IPS DF 6.9 (cell line): Measurements from ENCODE around the gene GPR52.

Experiments
- DNase-seq: peaks from one replicate; pipeline ENCODE4 v3.0.0-alpha.2; 2013; ENCODE audit warnings: low read depth, low spot score
- H3K27ac ChIP-seq: one replicate; pipeline ENCODE4 v1.5.1; 2013; ENCODE audit warnings: low read length, control low read depth
- H3K27me3 ChIP-seq: 2 replicates; pipeline ENCODE4 v1.6.1; 2013; ENCODE audit warnings: mild to moderate bottlenecking, low read length; ENCODE audit not compliant: control insufficient read depth, insufficient read depth
- H3K36me3 ChIP-seq: 2 replicates; pipeline ENCODE4 v1.6.1; 2013; ENCODE audit warnings: low read length; ENCODE audit not compliant: control insufficient read depth, insufficient read depth
- H3K4me1 ChIP-seq: 2 replicates; pipeline ENCODE4 v1.6.1; 2013; ENCODE audit warnings: low read length; ENCODE audit not compliant: control insufficient read depth, insufficient read depth
- H3K4me3 ChIP-seq: 2 replicates; pipeline ENCODE4 v1.5.1; 2013; ENCODE audit warnings: mild to moderate bottlenecking, low read length
- H3K9me3 ChIP-seq: 2 replicates; pipeline ENCODE4 v1.6.1; 2013; ENCODE audit warnings: low read length, inconsistent platforms; ENCODE audit not compliant: control insufficient read depth, insufficient read depth
- WGBS: extraction: QIAGEN DNeasy Blood & Tissue Kit; methylation state at CpG from one replicate; pipeline ENCODE4 v1.1.7; 2013; ENCODE audit warnings: mixed read lengths, missing lambda C conversion rate; ENCODE audit not compliant: insufficient read length, insufficient coverage; 5-methylcytosine and 5-hydroxymethylcytosine counted together

The GPR52 gene

DNA sequence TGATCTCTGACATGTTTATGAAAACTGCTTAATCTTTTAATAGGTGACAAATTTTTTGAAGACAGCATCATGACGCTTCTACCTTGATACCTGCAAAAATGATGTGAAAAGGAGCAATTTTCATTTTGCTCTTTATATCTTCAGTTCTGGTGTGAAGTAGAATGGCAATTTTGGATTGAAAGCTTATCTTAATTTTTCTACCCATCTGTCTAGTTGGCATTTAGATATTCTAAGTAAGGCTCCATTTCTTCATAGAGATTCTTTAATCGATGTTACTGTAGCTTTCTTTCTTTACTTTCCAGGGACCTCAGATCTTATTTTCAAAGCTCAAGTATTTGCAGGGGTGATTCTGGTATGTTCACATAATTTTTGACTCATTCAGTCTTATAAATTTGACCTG lies 32.3 kb upstream of the GPR52 start:
- Histone ChIP-seq H3K4me1 (no peaks in the 10 kb centered on the region), H3K27me3 (no peaks in the 10 kb centered on the region), H3K4me3 (no peak overlapping the region), H3K36me3 (no peaks in the 10 kb centered on the region), H3K27ac (no peak overlapping the region), H3K9me3 (no peaks in the 10 kb centered on the region)
- WGBS: no CpG with 5 or more reads among the region's 2 CpGs
- no peak for DNase-seq

GRCh38 chr1:174417921-174418320 lies 29.8 kb upstream of the GPR52 start:
- no peak overlapping the region for H3K4me3 ChIP-seq
- no peaks in the 10 kb centered on the region for H3K27me3 ChIP-seq
- no peak for DNase-seq
- no peak overlapping the region for H3K27ac ChIP-seq
- WGBS: no CpG with 5 or more reads among the region's 2 CpGs
- no peaks in the 10 kb centered on the region for H3K4me1 ChIP-seq
- no peaks in the 10 kb centered on the region for H3K36me3 ChIP-seq
- H3K9me3 ChIP-seq: no peaks in the 10 kb centered on the region

DNA sequence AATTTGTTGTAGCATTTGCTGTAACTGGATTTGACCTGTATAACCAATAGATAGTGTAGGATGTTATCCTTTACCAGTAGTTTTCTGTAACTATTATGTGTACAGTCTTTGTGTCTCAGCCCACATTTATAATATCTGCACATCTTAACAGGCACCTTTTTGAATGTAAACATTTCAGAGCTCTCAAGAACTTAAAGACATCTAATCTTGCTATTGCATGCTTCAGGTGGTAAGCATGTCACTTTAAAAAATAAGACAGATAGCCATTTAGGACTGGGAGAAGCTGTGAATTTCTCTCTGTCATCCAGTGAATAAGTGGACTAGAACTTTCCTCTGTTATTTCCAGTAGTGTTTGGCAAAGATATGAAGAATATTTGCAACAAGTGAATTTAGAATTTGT lies 22.6 kb upstream of the GPR52 start:
- no peak overlapping the region for H3K27ac ChIP-seq
- DNase-seq: no peak
- no peak overlapping the region for H3K4me3 ChIP-seq
- H3K27me3 ChIP-seq: no peaks in the 10 kb centered on the region
- no peaks in the 10 kb centered on the region for H3K9me3 ChIP-seq
- no peaks in the 10 kb centered on the region for H3K4me1 ChIP-seq
- H3K36me3 ChIP-seq: no peaks in the 10 kb centered on the region

DNA sequence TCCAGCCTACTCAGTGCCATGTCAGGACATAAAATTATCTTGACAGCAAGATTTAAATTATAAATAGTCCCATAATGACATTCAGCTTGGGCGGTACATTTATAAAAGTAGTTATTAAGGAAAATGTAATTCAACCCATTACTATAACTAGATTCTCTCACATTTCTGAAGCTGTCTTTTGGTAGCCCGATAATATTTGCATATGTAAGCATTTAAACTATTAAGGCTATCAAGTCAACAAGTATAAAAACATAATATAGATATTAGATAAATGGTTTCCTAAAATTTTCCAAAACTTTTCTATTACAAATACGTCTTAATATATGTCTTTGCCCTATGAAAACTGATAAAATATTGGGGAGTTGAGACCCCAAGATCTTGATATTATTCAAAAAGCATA lies 21.6 kb upstream of the GPR52 start:
- DNase-seq: no peak
- H3K27me3 ChIP-seq: no peaks in the 10 kb centered on the region
- H3K36me3 ChIP-seq: no peaks in the 10 kb centered on the region
- H3K4me3 ChIP-seq: no peak overlapping the region
- no peak overlapping the region for H3K27ac ChIP-seq
- H3K4me1 ChIP-seq: no peaks in the 10 kb centered on the region
- H3K9me3 ChIP-seq: no peaks in the 10 kb centered on the region
- WGBS: no CpG with 5 or more reads among the region's 3 CpGs

GRCh38 chr1:174428033-174428432 lies 19.7 kb upstream of the GPR52 start:
- no peak for DNase-seq
- Histone ChIP-seq H3K4me3 (no peak overlapping the region), H3K36me3 (no peaks in the 10 kb centered on the region), H3K27ac (no peak overlapping the region), H3K27me3 (no peaks in the 10 kb centered on the region), H3K4me1 (no peaks in the 10 kb centered on the region), H3K9me3 (no peaks in the 10 kb centered on the region)
- WGBS: no CpG with 5 or more reads among the region's 3 CpGs

DNA sequence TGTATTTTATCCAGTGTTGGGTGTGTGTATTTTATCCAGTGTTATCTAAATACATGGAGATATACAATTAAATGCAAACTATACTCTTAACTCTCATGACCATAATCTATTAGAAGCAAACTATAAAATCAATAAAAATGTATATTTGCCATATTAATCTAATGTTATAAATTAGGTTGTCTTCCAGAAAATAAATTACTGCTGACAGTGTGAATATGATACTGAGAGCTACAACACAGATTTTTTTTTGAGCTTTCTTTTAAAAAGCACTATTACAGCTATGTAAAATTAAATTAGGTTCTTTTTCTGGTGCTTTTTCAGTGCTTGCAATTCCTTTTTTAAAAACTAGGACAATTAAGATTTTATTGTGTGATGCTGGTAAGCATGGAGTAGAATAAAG lies 19.0 kb upstream of the GPR52 start:
- DNase-seq: no peak
- Histone ChIP-seq H3K27me3 (no peaks in the 10 kb centered on the region), H3K4me3 (no peak overlapping the region), H3K9me3 (no peaks in the 10 kb centered on the region), H3K36me3 (no peaks in the 10 kb centered on the region), H3K4me1 (no peaks in the 10 kb centered on the region), H3K27ac (no peak overlapping the region)

- no peaks in the 10 kb centered on the region for H3K4me1 ChIP-seq
- H3K4me3 ChIP-seq: no peak overlapping the region
- WGBS: no CpG with 5 or more reads among the region's 1 CpG
Observed at GRCh38 chr1:174433451-174433850, 14.3 kb upstream of the GPR52 start.

GRCh38 chr1:174445351-174445750 lies 2.4 kb upstream of the GPR52 start:
- Histone ChIP-seq H3K9me3 (no peaks in the 10 kb centered on the region), H3K27me3 (no peaks in the 10 kb centered on the region), H3K36me3 (no peaks in the 10 kb centered on the region), H3K27ac (no peak overlapping the region), H3K4me1 (no peaks in the 10 kb centered on the region; the same call in 1 of the 2 replicates), H3K4me3 (no peak overlapping the region)
- no peak for DNase-seq

More at GRCh38 chr1:174433451-174433850, 14.3 kb upstream of the GPR52 start:
- Histone ChIP-seq H3K36me3 (no peaks in the 10 kb centered on the region), H3K27ac (no peak overlapping the region), H3K9me3 (no peaks in the 10 kb centered on the region; the same call in 1 of the 2 replicates), H3K27me3 (no peaks in the 10 kb centered on the region)
- no peak for DNase-seq

DNA sequence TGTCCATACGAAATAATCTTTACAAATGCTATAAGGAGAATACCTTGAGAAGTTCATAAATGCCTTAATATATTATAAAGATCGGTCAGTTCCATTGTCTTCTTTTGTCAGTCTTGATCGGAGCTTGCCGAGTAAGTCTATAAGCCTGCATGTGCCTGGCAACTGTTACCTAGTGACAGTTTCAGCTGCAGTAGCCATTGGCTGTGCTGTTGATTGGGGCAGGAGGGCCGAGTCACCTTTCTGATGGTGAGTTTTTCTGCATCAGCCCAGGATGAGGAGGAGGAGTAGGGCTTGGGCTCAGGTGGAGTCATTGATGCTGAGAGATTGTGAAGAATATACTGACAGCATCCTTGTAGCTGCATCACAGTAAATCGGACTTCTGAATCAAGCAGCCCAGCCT lies 1.9 kb upstream of the GPR52 start:
- Histone ChIP-seq H3K4me3 (no peak overlapping the region), H3K27ac (no peak overlapping the region), H3K27me3 (no peaks in the 10 kb centered on the region), H3K4me1 (no peaks in the 10 kb centered on the region; the same call in 1 of the 2 replicates), H3K36me3 (no peaks in the 10 kb centered on the region), H3K9me3 (no peaks in the 10 kb centered on the region)
- no CpG with 5 or more reads among the region's 6 CpGs for WGBS
- no peak for DNase-seq

DNA sequence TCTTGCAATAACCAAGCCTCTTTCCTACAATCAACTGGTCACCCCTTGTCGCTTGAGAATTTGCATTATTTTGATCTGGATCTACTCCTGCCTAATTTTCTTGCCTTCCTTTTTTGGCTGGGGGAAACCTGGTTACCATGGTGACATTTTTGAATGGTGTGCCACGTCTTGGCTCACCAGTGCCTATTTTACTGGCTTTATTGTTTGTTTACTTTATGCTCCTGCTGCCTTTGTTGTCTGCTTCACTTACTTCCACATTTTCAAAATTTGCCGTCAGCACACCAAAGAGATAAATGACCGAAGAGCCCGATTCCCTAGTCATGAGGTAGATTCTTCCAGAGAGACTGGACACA lies 743 bp downstream of the GPR52 start:
- Histone ChIP-seq H3K27ac (no peak overlapping the region), H3K9me3 (no peaks in the 10 kb centered on the region), H3K4me1 (no peaks in the 10 kb centered on the region; the same call in 1 of the 2 replicates), H3K27me3 (no peaks in the 10 kb centered on the region), H3K4me3 (no peak overlapping the region), H3K36me3 (no peaks in the 10 kb centered on the region)
- no CpG with 5 or more reads among the region's 5 CpGs for WGBS
- DNase-seq: no peak

GRCh38 chr1:174448974-174449373 lies 1.2 kb downstream of the GPR52 start:
- H3K4me1 ChIP-seq: no peaks in the 10 kb centered on the region; the same call in 1 of the 2 replicates
- DNase-seq: no peak
- H3K9me3 ChIP-seq: no peaks in the 10 kb centered on the region
- no peaks in the 10 kb centered on the region for H3K27me3 ChIP-seq
- no peaks in the 10 kb centered on the region for H3K36me3 ChIP-seq
- no peak overlapping the region for H3K27ac ChIP-seq
- no CpG with 5 or more reads among the region's 5 CpGs for WGBS
- no peak overlapping the region for H3K4me3 ChIP-seq
